Endothelial cell of umbilical vein (primary cell): ENCODE data around the gene LRP1. TPM values are rescaled to one million over a fixed set of nuclear protein-coding genes. Genes with fewer than 3 reads are reported as not detected.

Experiments used
- BruUV-seq: library from RNA; stranded (reverse); fragments of 400-500 nt; replicated peaks from 2 replicates; lab custom pipeline; 2021; lab: Mats Ljungman, UMichigan
- CTCF ChIA-PET: fragments of 300-600, 350-600 bp; sonication (Branson Sonifier 250); formaldehyde crosslinking; loops from one replicate; lab custom pipeline; 2021; ENCODE audit warnings: antibody characterized with exemption, inconsistent platforms; lab: Charles Lee
- POLR2A ChIA-PET: fragments of 300-600, 350-600 bp; sonication (Branson Sonifier 250); formaldehyde crosslinking; loops from one replicate; lab custom pipeline; 2021; ENCODE audit warnings: antibody characterized with exemption, inconsistent platforms; lab: Charles Lee
- DNase-seq: peaks from one replicate; pipeline ENCODE4 v3.0.0-alpha.2; 2011; ENCODE audit warnings: low read depth, low spot score
- FAIRE-seq: peaks from 2 replicates; lab custom pipeline; 2011; peaks lifted over from hg19 to GRCh38; lab: Jason Lieb, UNC
- H2AFZ ChIP-seq: 2 replicates; pipeline ENCODE4 v1.6.0; 2012; ENCODE audit warnings: low read depth, low read length, control low read depth, inconsistent platforms
- H3K27ac ChIP-seq: 2 replicates; pipeline ENCODE4 v1.5.1; 2011; ENCODE audit warnings: low read depth, mild to moderate bottlenecking, control low read depth, low read length, moderate library complexity; ENCODE audit not compliant: insufficient read depth
- H3K27me3 ChIP-seq, 2 experiments: 2 replicates each; pipeline versions ENCODE4 v1.6.0 to v1.6.1; 2011; ENCODE audit warnings: low read length in 2 of 2, mixed read lengths in 1 of 2; ENCODE audit not compliant: control insufficient read depth in 2 of 2, insufficient read depth in 2 of 2
- H3K36me3 ChIP-seq, 2 experiments: 2 replicates in 1 of 2; 3 replicates in 1 of 2; pipeline ENCODE4 v1.5.1; 2011; ENCODE audit warnings: low read length in 2 of 2, mild to moderate bottlenecking in 1 of 2, moderate library complexity in 1 of 2; ENCODE audit not compliant: control insufficient read depth in 2 of 2, insufficient read depth in 2 of 2; ENCODE audit errors: extremely low read depth in 1 of 2
- H3K4me1 ChIP-seq: 3 replicates; pipeline ENCODE4 v1.5.1; 2011; ENCODE audit warnings: mild to moderate bottlenecking, low read length; ENCODE audit not compliant: control insufficient read depth, insufficient read depth; ENCODE audit errors: extremely low read depth
- H3K4me2 ChIP-seq: 2 replicates; pipeline ENCODE4 v1.6.1; 2011; ENCODE audit warnings: low read length, control low read depth, mixed read lengths; ENCODE audit not compliant: insufficient read depth
- H3K4me3 ChIP-seq, 3 experiments: fragments of 200-600 bp in 1 of 3; sonication (generic), shearing (Covaris generic) in 1 of 3; replicated peaks in 1 of 3; 2 replicates each; pipeline ENCODE4 v1.5.1; 2011 to 2016; ENCODE audit warnings: control low read depth in 3 of 3, low read length in 3 of 3, mild to moderate bottlenecking in 2 of 3, inconsistent platforms in 1 of 3, low read depth in 1 of 3, moderate library complexity in 1 of 3; ENCODE audit not compliant: insufficient read depth in 1 of 3
- H3K79me2 ChIP-seq: 2 replicates; pipeline ENCODE4 v1.6.0; 2012; ENCODE audit warnings: low read length, inconsistent platforms; ENCODE audit not compliant: control insufficient read depth, insufficient read depth
- H3K9ac ChIP-seq: replicated peaks from 2 replicates; pipeline ENCODE3; 2011; ENCODE audit warnings: low read length, control low read depth; ENCODE audit not compliant: insufficient read depth; ENCODE audit errors: extremely low read depth
- H3K9me1 ChIP-seq: replicated peaks from 3 replicates; pipeline ENCODE4 v1.6.0; 2011; ENCODE audit warnings: mild to moderate bottlenecking, low read length; ENCODE audit not compliant: control insufficient read depth, insufficient read depth; ENCODE audit errors: extremely low read depth
- H3K9me3 ChIP-seq: replicated peaks from 2 replicates; pipeline ENCODE4 v1.5.1; 2012; ENCODE audit warnings: low read length, inconsistent platforms; ENCODE audit not compliant: control insufficient read depth, insufficient read depth
- H4K20me1 ChIP-seq: replicated peaks from 2 replicates; pipeline ENCODE3; 2011; ENCODE audit warnings: mild to moderate bottlenecking, low read length; ENCODE audit not compliant: control insufficient read depth, insufficient read depth; ENCODE audit errors: extremely low read depth
- EZH2 ChIP-seq: IDR thresholded peaks from 2 replicates; pipeline ENCODE4 v1.6.1; 2012; ENCODE audit warnings: borderline replicate concordance, low read depth, mild to moderate bottlenecking, moderate library complexity, low read length, inconsistent platforms; ENCODE audit not compliant: severe bottlenecking
- FOS ChIP-seq: IDR thresholded peaks from 2 replicates; pipeline ENCODE4 v1.6.1; 2011; ENCODE audit warnings: mild to moderate bottlenecking, low read length, moderate library complexity, borderline replicate concordance; ENCODE audit not compliant: insufficient read depth
- MYC ChIP-seq: IDR thresholded peaks from one replicate; pipeline ENCODE4 v1.6.1; 2011; ENCODE audit warnings: mild to moderate bottlenecking, low read depth, low read length
- POLR2A ChIP-seq: IDR thresholded peaks from 2 replicates; pipeline ENCODE4 v1.6.1; 2012; ENCODE audit warnings: low read depth, mild to moderate bottlenecking, control low read depth, low read length
- POLR2AphosphoS5 ChIP-seq: IDR thresholded peaks from 2 replicates; pipeline ENCODE4 v1.6.1; 2012; ENCODE audit warnings: low read depth, mild to moderate bottlenecking, control low read depth, low read length, moderate library complexity; ENCODE audit not compliant: insufficient read depth
- dilution Hi-C: fragments of 300-500 bp; cut with MboI; formaldehyde crosslinking; loops from one replicate; pipeline ENCODE4 v1.15.0; 2019; ENCODE audit warnings: low sequenced_read_pairs; ENCODE audit not compliant: extremely low pct_ligation_motif_present
- intact Hi-C: fragments of 100-400 bp; cut with micrococcal nuclease; formaldehyde crosslinking; loops from one replicate; pipeline ENCODE4 v1.10.0; 2022
- polyA plus RNA-seq, 4 experiments: library from polyadenylated mRNA; depleted of rRNA in 3 of 4; stranded (reverse) in 3 of 4; unstranded in 1 of 4; fragments of >200 nt; gene quantifications; 2 replicates each; pipeline versions ENCODE4 v1.2.1 to v1.2.3, GENCODE V29; 2011 to 2012; ENCODE audit warnings: missing spikeins in 1 of 4
- total RNA-seq: library from RNA; stranded (reverse); gene quantifications from 2 replicates; pipeline ENCODE4 v1.2.3, GENCODE V29; 2021

The LRP1 gene
- total and polyA plus RNA-seq, 2 donors (not counting 3 experiments of a cell fraction or from before 2014, with no cell fraction given): 1.6 to 4.6 TPM

- ChIA-PET CTCF (interaction anchor here (0.6 to 1.1 kb wide), 4 partner anchors 15 to 38 kb away, joined by 3 read pairs; no protein-coding TSS in a partner anchor), POLR2A (no interaction called here)
- H3K79me2 ChIP-seq: peaks cover 13% of the 10 kb centered on the region
- no peak overlapping the region for H3K4me2 ChIP-seq
- H3K9me1 ChIP-seq: no peaks in the 10 kb centered on the region
- no peak overlapping the region for H3K4me3 ChIP-seq
- H2AFZ ChIP-seq: no peak overlapping the region
- TF ChIP-seq MYC (no peak), EZH2 (no peak), POLR2A (no peak), FOS (no peak), POLR2AphosphoS5 (no peak)
- H4K20me1 ChIP-seq: no peaks in the 10 kb centered on the region
- no peaks in the 10 kb centered on the region for H3K27me3 ChIP-seq
- no TSS peak for BruUV-seq
- peaks cover 4 to 32% of the 10 kb centered on the region in 2 experiments for H3K36me3 ChIP-seq
- DNase-seq: no peak
- no peak overlapping the region for H3K9ac ChIP-seq
- no peak for FAIRE-seq
- no peak overlapping the region for H3K27ac ChIP-seq
- dilution Hi-C loops: no loop called here
- H3K4me1 ChIP-seq: peaks cover 14% of the 10 kb centered on the region
- H3K9me3 ChIP-seq: no peaks in the 10 kb centered on the region
- intact Hi-C loops: no loop called here
Observed at GRCh38 chr12:57107456-57108155, 20.7 kb upstream of the LRP1 start.
